GM12864 (cell line): Measurements from ENCODE around the gene MLPH.

ENCODE experiments used
- DNase-seq: peaks from one replicate; pipeline ENCODE4 v3.0.0-alpha.2; 2011; ENCODE audit warnings: low read depth
- H3K4me3 ChIP-seq: 2 replicates; pipeline ENCODE4 v1.5.1; 2011; ENCODE audit warnings: mild to moderate bottlenecking, low read depth, low read length, control low read depth
- TF ChIP-seq, protein P1 (sequence below): IDR thresholded peaks from 2 replicates; pipeline ENCODE4 v1.5.1; 2011; ENCODE audit warnings: low read depth, mild to moderate bottlenecking, moderate library complexity, low read length, control low read depth, inconsistent platforms; ENCODE audit errors: missing control alignments

Gene MLPH

DNA sequence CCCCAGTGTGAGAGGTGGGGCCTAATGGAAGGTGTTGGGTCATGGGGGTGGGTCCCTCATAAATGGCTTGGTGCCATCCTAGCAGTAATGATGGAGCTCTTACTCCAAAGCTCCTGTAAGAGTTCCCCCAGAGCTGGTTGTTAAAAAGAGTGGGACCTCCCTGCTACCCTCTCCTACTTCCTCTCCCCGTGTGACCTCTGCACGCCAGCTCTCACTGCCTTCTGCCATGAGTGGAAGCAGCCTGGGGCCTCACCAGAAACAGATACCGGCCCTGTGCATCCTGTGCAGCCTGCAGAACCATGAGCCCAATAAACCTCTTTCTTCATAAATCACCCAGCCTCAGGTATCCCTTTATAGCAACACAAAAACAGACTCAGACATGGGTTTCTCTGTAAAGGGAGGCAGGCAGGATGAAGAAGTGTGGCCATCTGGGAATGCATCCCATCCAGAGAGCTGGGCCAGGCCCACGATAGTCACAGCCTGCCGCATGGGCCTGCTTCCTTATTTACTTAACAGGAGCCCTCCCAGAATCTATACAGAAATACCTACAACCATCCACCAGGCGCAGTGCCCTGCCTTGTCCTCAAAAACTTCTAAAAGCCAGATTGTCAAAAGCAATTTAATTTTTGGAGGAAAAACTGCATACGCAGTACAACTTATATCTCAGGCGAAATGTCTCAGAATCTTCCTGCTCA is 86.8 kb downstream of the MLPH start:
- no peak for DNase-seq
- no peak overlapping the region for H3K4me3 ChIP-seq
- TF ChIP-seq, protein P1, sequence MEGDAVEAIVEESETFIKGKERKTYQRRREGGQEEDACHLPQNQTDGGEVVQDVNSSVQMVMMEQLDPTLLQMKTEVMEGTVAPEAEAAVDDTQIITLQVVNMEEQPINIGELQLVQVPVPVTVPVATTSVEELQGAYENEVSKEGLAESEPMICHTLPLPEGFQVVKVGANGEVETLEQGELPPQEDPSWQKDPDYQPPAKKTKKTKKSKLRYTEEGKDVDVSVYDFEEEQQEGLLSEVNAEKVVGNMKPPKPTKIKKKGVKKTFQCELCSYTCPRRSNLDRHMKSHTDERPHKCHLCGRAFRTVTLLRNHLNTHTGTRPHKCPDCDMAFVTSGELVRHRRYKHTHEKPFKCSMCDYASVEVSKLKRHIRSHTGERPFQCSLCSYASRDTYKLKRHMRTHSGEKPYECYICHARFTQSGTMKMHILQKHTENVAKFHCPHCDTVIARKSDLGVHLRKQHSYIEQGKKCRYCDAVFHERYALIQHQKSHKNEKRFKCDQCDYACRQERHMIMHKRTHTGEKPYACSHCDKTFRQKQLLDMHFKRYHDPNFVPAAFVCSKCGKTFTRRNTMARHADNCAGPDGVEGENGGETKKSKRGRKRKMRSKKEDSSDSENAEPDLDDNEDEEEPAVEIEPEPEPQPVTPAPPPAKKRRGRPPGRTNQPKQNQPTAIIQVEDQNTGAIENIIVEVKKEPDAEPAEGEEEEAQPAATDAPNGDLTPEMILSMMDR = no peak

DNA sequence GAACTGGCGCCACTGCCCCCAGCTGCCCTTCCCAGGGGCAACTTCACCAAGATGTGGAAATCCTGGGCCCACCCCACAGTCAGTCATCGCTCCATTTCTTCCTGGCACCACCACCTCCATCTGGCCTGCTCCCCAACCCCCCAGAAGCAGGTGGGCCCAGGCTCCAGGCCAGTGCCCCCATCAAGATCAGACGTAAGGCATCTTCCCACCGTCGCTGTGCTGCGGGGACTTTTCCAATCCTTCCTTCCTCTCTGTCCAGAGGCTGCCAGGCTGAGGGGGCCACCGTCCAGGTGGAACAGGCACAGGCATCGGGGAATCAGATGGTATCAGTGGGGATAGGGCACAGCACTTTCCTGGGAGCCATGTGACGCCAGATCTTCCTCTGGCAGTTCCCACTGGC is 87.4 kb downstream of the MLPH start:
- H3K4me3 ChIP-seq = no peak overlapping the region
- TF ChIP-seq, protein P1 = no peak
- DNase-seq = no peak

DNA sequence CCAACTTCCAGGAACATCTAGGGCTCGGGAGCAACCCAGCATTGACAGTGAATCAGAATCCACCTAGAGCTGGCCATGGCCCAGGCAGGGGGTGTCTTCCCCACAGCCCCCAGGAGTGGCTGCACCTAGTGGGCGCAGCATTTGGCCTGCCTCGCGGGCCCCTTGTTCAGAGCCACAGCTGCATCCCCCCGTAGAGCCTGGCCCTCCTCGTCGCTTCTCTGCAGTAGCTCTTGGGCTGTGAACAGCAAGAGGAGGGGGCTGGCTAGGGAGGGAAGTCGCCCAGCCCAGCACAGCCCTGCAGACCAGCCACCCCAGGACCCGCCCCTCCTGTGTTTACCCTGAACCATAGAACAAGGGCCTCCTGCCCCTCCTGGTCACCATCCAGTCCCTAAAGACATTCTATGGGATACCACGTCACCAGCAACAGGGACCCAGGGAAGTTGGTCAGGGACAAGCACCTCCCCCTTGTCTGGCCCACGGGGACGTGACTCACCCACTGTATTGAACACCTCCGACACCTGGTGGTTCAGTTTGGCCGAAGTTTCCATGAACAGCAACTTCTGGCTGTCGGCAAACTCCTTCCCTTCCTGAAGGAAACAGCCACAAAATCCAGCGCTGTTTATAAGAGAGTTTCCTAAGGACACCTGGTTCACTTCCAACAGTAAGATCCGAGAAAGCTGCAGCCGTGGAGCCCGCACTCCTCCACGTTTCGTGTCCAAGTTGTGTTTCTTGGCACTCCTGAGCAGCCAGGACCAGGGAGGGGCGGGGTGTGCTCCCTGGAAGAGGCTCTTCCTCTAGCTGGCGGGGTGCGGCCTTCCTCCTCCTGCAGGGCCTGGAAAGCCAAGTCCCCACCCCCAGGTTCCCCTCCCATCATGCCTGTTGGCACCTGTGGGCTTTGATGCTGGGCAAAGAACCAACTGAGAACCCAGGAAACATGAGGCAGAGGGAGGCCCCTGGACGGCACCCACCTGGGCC is 88.1 kb downstream of the MLPH start:
- no peak overlapping the region for H3K4me3 ChIP-seq
- DNase-seq = no peak
- TF ChIP-seq, protein P1 = no peak

DNA sequence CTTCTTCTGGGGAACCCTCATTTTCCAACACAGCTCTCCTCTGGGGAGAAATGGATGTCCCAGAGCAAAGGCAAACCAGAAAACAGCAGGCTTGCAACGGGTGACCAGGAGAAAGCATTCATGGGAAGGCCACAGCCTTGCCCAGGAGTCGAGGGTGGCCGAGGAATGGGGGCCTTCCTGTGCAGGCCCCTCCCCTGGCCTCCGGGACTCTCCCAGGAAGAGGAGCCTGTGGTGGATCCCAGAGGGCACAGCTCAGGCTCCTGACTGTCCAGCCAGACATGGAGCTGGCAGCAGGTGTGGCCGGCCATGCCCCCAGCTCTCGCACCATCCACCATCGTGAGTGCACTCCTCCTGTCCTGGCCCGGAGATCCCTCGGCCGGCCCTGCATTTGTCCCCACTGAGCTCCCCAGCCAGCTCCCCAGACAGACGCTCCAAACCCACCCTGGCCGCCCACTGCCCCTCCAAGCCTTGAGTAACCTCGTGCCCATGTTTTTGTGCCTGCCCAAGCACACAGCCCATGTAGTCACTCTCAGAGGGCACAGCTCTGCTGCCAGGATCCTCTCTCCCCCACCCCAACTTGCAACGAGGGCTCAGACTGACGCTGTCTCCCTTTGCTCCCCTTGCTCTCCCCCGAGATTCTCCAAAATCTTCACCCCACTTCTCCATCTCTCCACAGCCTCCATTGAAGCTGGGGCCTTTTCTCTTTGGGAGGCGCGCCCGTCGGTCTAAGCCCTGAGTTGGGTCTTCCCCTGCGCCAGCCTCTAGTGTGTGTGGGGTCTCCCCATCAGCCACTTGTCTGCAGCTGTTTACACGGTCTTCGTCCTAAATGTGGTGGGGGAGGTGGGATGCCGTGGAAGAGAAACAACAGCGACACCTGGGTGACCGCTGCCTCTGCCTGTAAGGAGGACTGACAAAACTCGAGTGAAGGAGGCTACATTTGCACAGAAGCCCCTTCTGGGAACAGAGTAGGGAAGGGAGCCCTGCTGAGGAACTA is 89.1 kb downstream of the MLPH start:
- no peak for DNase-seq
- no peak overlapping the region for H3K4me3 ChIP-seq
- TF ChIP-seq, protein P1 = no peak

DNA sequence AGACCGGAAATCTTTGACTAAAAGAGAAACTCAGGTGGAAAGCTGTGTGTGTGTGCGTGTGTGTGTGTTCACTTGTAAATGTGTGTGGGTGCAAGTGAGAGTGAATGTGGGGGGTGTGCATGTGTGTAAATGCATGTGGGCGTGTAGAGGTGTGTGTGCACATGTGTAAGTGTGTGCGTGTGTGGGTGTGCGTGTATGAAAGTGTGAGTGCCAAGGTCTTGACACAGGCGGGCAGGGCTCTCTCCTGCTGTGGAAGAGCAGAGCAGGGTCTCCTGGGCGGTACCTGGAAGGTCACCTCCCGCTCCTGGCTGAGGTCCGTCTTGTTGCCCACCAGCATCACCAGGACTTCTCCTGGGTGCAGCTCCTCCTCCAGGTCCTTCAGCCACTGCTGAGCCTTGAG is 89.9 kb downstream of the MLPH start:
- DNase-seq = no peak
- H3K4me3 ChIP-seq = no peak overlapping the region
- TF ChIP-seq, protein P1 = no peak

DNA sequence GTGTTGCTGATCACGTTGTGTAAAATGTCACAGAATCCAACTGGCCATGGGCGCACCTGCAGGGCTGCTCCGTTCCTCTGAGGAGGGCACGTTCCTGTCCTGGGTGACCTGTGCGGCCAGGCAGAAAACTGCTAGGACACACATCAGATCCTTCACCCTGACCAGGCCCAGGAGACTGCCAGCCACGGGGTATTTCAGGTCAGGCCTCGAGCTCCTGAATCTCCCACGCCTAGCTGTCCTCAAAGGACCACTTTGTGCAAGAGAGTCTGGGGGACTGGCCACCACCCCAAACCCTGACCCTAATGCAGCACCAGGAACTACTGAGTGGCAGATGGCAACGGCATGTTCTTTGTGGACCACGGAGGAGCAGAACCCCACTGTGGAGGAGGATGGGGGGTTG is 90.4 kb downstream of the MLPH start:
- TF ChIP-seq, protein P1 = no peak
- DNase-seq = no peak
- H3K4me3 ChIP-seq = no peak overlapping the region
